Measurements from ENCODE around the gene NOC2L. TPM values are rescaled to one million over a fixed set of nuclear protein-coding genes. Genes with fewer than 3 reads are reported as not detected.
"Not testable (repeated sequence)": the region's sequence is repeated elsewhere in the genome, so short reads cannot be mapped to it uniquely, and the experiment has no call there.

The NOC2L gene
- polyA plus RNA-seq, 1 donor, result 49.2 TPM

- no peak overlapping the region for H3K4me3 ChIP-seq (ENCODE audit: low read length)
- H3K27ac ChIP-seq (ENCODE audit: low read length), result no peak overlapping the region
- peaks cover 28% of the 10 kb centered on the region for H3K9me3 ChIP-seq (ENCODE audit: control insufficient read depth, low read depth, low read length)
- H3K27me3 ChIP-seq (ENCODE audit: control insufficient read depth, insufficient read depth, low read length), result peaks cover 39% of the 10 kb centered on the region
- WGBS (ENCODE audit: insufficient coverage, low lambda C conversion rate), result no CpG with 5 or more reads among the region's 15 CpGs
- H3K36me3 ChIP-seq (ENCODE audit: control insufficient read depth, insufficient read depth, low read length), result no peaks in the 10 kb centered on the region
- H3K4me1 ChIP-seq (ENCODE audit: control insufficient read depth, insufficient read depth, low read length), result peaks cover 2% of the 10 kb centered on the region
- DNase-seq, result no peak
Measured at GRCh38 chr1:993379-993995, 34.4 kb upstream of the NOC2L start.

- 87% methylated on average over 1 of the region's 7 CpGs for WGBS (ENCODE audit: insufficient coverage, low lambda C conversion rate)
- H3K9me3 ChIP-seq (ENCODE audit: control insufficient read depth, low read depth, low read length), result peaks cover 19% of the 10 kb centered on the region
- peaks cover 28% of the 10 kb centered on the region for H3K27me3 ChIP-seq (ENCODE audit: control insufficient read depth, insufficient read depth, low read length)
- no peak overlapping the region for H3K27ac ChIP-seq (ENCODE audit: low read length)
- no peaks in the 10 kb centered on the region for H3K36me3 ChIP-seq (ENCODE audit: control insufficient read depth, insufficient read depth, low read length)
- no peak overlapping the region for H3K4me3 ChIP-seq (ENCODE audit: low read length)
- no peaks in the 10 kb centered on the region for H3K4me1 ChIP-seq (ENCODE audit: control insufficient read depth, insufficient read depth, low read length)
- DNase-seq, result no peak
Measured at GRCh38 chr1:992362-992761, 33.3 kb upstream of the NOC2L start.

- Histone ChIP-seq H3K4me3 (ENCODE audit: low read length) (no peak overlapping the region), H3K27ac (ENCODE audit: low read length) (no peak overlapping the region), H3K9me3 (ENCODE audit: control insufficient read depth, low read depth, low read length) (peaks cover 19% of the 10 kb centered on the region), H3K27me3 (ENCODE audit: control insufficient read depth, insufficient read depth, low read length) (peaks cover 24% of the 10 kb centered on the region), H3K36me3 (ENCODE audit: control insufficient read depth, insufficient read depth, low read length) (no peaks in the 10 kb centered on the region), H3K4me1 (ENCODE audit: control insufficient read depth, insufficient read depth, low read length) (no peaks in the 10 kb centered on the region)
- 100% methylated on average over 1 of the region's 10 CpGs for WGBS (ENCODE audit: insufficient coverage, low lambda C conversion rate)
- no peak for DNase-seq
Measured at GRCh38 chr1:991895-992294, 32.8 kb upstream of the NOC2L start.

- not testable (repeated sequence) for H3K4me3 ChIP-seq (ENCODE audit: low read length); H3K36me3 ChIP-seq (ENCODE audit: control insufficient read depth, insufficient read depth, low read length); DNase-seq; H3K27ac ChIP-seq (ENCODE audit: low read length); H3K4me1 ChIP-seq (ENCODE audit: control insufficient read depth, insufficient read depth, low read length)
- 67% methylated on average over 1 of the region's 6 CpGs for WGBS (ENCODE audit: insufficient coverage, low lambda C conversion rate)
- Histone ChIP-seq H3K9me3 (ENCODE audit: control insufficient read depth, low read depth, low read length) (peaks cover 19% of the 10 kb centered on the region), H3K27me3 (ENCODE audit: control insufficient read depth, insufficient read depth, low read length) (peaks cover 23% of the 10 kb centered on the region)
Measured at GRCh38 chr1:991275-991674, 32.2 kb upstream of the NOC2L start.

- not testable (repeated sequence) for H3K4me3 ChIP-seq (ENCODE audit: low read length); H3K36me3 ChIP-seq (ENCODE audit: control insufficient read depth, insufficient read depth, low read length); H3K4me1 ChIP-seq (ENCODE audit: control insufficient read depth, insufficient read depth, low read length); H3K27ac ChIP-seq (ENCODE audit: low read length); DNase-seq
- Histone ChIP-seq H3K9me3 (ENCODE audit: control insufficient read depth, low read depth, low read length) (peaks cover 14% of the 10 kb centered on the region), H3K27me3 (ENCODE audit: control insufficient read depth, insufficient read depth, low read length) (peaks cover 24% of the 10 kb centered on the region)
- WGBS (ENCODE audit: insufficient coverage, low lambda C conversion rate), result no CpG with 5 or more reads among the region's 5 CpGs
Measured at GRCh38 chr1:988061-988460, 29.0 kb upstream of the NOC2L start.

- Histone ChIP-seq H3K27me3 (ENCODE audit: control insufficient read depth, insufficient read depth, low read length) (peaks cover 36% of the 10 kb centered on the region), H3K9me3 (ENCODE audit: control insufficient read depth, low read depth, low read length) (no peaks in the 10 kb centered on the region), H3K27ac (ENCODE audit: low read length) (no peak overlapping the region), H3K4me3 (ENCODE audit: low read length) (no peak overlapping the region), H3K4me1 (ENCODE audit: control insufficient read depth, insufficient read depth, low read length) (no peaks in the 10 kb centered on the region), H3K36me3 (ENCODE audit: control insufficient read depth, insufficient read depth, low read length) (no peaks in the 10 kb centered on the region)
- WGBS (ENCODE audit: insufficient coverage, low lambda C conversion rate), result no CpG with 5 or more reads among the region's 13 CpGs
- no peak for DNase-seq
Measured at GRCh38 chr1:985126-985525, 26.1 kb upstream of the NOC2L start.

- WGBS (ENCODE audit: insufficient coverage, low lambda C conversion rate), result 22% methylated on average over 4 of the region's 12 CpGs
- peaks cover 36% of the 10 kb centered on the region for H3K27me3 ChIP-seq (ENCODE audit: control insufficient read depth, insufficient read depth, low read length)
- H3K36me3 ChIP-seq (ENCODE audit: control insufficient read depth, insufficient read depth, low read length), result no peaks in the 10 kb centered on the region
- no peaks in the 10 kb centered on the region for H3K4me1 ChIP-seq (ENCODE audit: control insufficient read depth, insufficient read depth, low read length)
- no peak for DNase-seq
- no peak overlapping the region for H3K4me3 ChIP-seq (ENCODE audit: low read length)
- peaks cover 1% of the 10 kb centered on the region for H3K9me3 ChIP-seq (ENCODE audit: control insufficient read depth, low read depth, low read length)
- no peak overlapping the region for H3K27ac ChIP-seq (ENCODE audit: low read length)
Measured at GRCh38 chr1:984476-984814, 25.4 kb upstream of the NOC2L start.

- H3K9me3 ChIP-seq (ENCODE audit: control insufficient read depth, low read depth, low read length), result peaks cover 6% of the 10 kb centered on the region
- no peaks in the 10 kb centered on the region for H3K4me1 ChIP-seq (ENCODE audit: control insufficient read depth, insufficient read depth, low read length)
- no peak overlapping the region for H3K27ac ChIP-seq (ENCODE audit: low read length)
- peaks cover 36% of the 10 kb centered on the region for H3K27me3 ChIP-seq (ENCODE audit: control insufficient read depth, insufficient read depth, low read length)
- no CpG with 5 or more reads among the region's 29 CpGs for WGBS (ENCODE audit: insufficient coverage, low lambda C conversion rate)
- no peak overlapping the region for H3K4me3 ChIP-seq (ENCODE audit: low read length)
- no peak for DNase-seq
- H3K36me3 ChIP-seq (ENCODE audit: control insufficient read depth, insufficient read depth, low read length), result no peaks in the 10 kb centered on the region
Measured at GRCh38 chr1:983798-984475, 24.9 kb upstream of the NOC2L start.

GRCh38 chr1:982765-983436 lies 23.8 kb upstream of the NOC2L start:
- DNase-seq, result no peak
- H3K27ac ChIP-seq (ENCODE audit: low read length), result no peak overlapping the region
- no CpG with 5 or more reads among the region's 43 CpGs for WGBS (ENCODE audit: insufficient coverage, low lambda C conversion rate)
- H3K27me3 ChIP-seq (ENCODE audit: control insufficient read depth, insufficient read depth, low read length), result peaks cover 34% of the 10 kb centered on the region
- H3K36me3 ChIP-seq (ENCODE audit: control insufficient read depth, insufficient read depth, low read length), result no peaks in the 10 kb centered on the region
- no peaks in the 10 kb centered on the region for H3K4me1 ChIP-seq (ENCODE audit: control insufficient read depth, insufficient read depth, low read length)
- H3K9me3 ChIP-seq (ENCODE audit: control insufficient read depth, low read depth, low read length), result peaks cover 17% of the 10 kb centered on the region
- no peak overlapping the region for H3K4me3 ChIP-seq (ENCODE audit: low read length)

- no CpG with 5 or more reads among the region's 28 CpGs for WGBS (ENCODE audit: insufficient coverage, low lambda C conversion rate)
- H3K9me3 ChIP-seq (ENCODE audit: control insufficient read depth, low read depth, low read length), result peaks cover 17% of the 10 kb centered on the region
- H3K4me3 ChIP-seq (ENCODE audit: low read length), result no peak within 1 kb of the TSS
- no peak within 1 kb of the TSS for H3K27ac ChIP-seq (ENCODE audit: low read length)
- no peak for DNase-seq
- H3K36me3 ChIP-seq (ENCODE audit: control insufficient read depth, insufficient read depth, low read length), result no peaks in the 10 kb centered on the region
- H3K4me1 ChIP-seq (ENCODE audit: control insufficient read depth, insufficient read depth, low read length), result no peaks in the 10 kb centered on the region
- H3K27me3 ChIP-seq (ENCODE audit: control insufficient read depth, insufficient read depth, low read length), result peaks cover 34% of the 10 kb centered on the region
Measured at GRCh38 chr1:981955-982558, 23.0 kb upstream of the NOC2L start, which contains the start of gene PERM1. PERM1 (minus strand) TSS chr1:982093; CDS start chr1:981029, 1,064 bp downstream.

All from large intestine (tissue), 3 donors.